Liver (tissue), 9 donors: ENCODE data around the gene SMYD1. TPM values are rescaled to one million over a fixed set of nuclear protein-coding genes. Genes with fewer than 3 reads are reported as not detected.

Experiments used
- DNase-seq: peaks from one replicate; pipeline ENCODE4 v3.0.0-alpha.2; 2017; ENCODE audit warnings: low spot score
- H3K27ac ChIP-seq, 2 donors: one replicate each; pipeline ENCODE4 v1.7.0; 2013; ENCODE audit warnings: inconsistent platforms in 2 of 2, low read length in 2 of 2, control low read depth in 1 of 2, low read depth in 1 of 2, mild to moderate bottlenecking in 1 of 2
- H3K27me3 ChIP-seq, 4 donors: one replicate each; pipeline versions ENCODE4 v1.6.1 to v1.7.0; 2013; ENCODE audit warnings: low read length in 3 of 4, inconsistent platforms in 1 of 4, mild to moderate bottlenecking in 1 of 4, moderate library complexity in 1 of 4; ENCODE audit not compliant: control insufficient read depth in 4 of 4, insufficient read depth in 4 of 4
- H3K36me3 ChIP-seq, 4 donors: one replicate each; pipeline versions ENCODE4 v1.6.1 to v1.7.0; 2013; ENCODE audit warnings: low read length in 3 of 4, mild to moderate bottlenecking in 3 of 4, low read depth in 1 of 4, moderate library complexity in 1 of 4; ENCODE audit not compliant: control insufficient read depth in 4 of 4, insufficient read depth in 3 of 4
- H3K4me1 ChIP-seq, 4 donors: one replicate each; pipeline versions ENCODE4 v1.6.1 to v1.7.0; 2013; ENCODE audit warnings: low read length in 3 of 4, mild to moderate bottlenecking in 3 of 4, moderate library complexity in 1 of 4; ENCODE audit not compliant: control insufficient read depth in 4 of 4, insufficient read depth in 4 of 4
- H3K4me3 ChIP-seq, 3 donors: one replicate each; pipeline versions ENCODE4 v1.6.1 to v1.7.0; 2013; ENCODE audit warnings: low read length in 3 of 3, control low read depth in 1 of 3, low read depth in 1 of 3, mild to moderate bottlenecking in 1 of 3
- H3K9ac ChIP-seq, 2 donors: one replicate each; pipeline ENCODE4 v1.7.0; 2013; ENCODE audit warnings: low read length in 2 of 2, mild to moderate bottlenecking in 2 of 2, moderate library complexity in 2 of 2, control low read depth in 1 of 2, low read depth in 1 of 2
- H3K9me3 ChIP-seq, 4 donors: one replicate each; pipeline versions ENCODE4 v1.6.1 to v1.7.0; 2013; ENCODE audit warnings: low read length in 3 of 4; ENCODE audit not compliant: control insufficient read depth in 4 of 4
- ATF3 ChIP-seq: IDR thresholded peaks from 2 replicates; pipeline ENCODE4 v1.6.1; 2016; ENCODE audit warnings: antibody characterized with exemption
- CTCF ChIP-seq: fragments of 150-350 bp; IDR thresholded peaks from 2 replicates; pipeline ENCODE4 v1.5.1; 2017; ENCODE audit warnings: improper control_type of control experiment, low read depth, low read length; ENCODE audit not compliant: missing input control
- EGR1 ChIP-seq, 2 donors: IDR thresholded peaks; 2 replicates each; pipeline ENCODE4 v1.6.1; 2016 to 2018; ENCODE audit warnings: antibody characterized with exemption in 2 of 2, low read depth in 2 of 2
- FOXA1 ChIP-seq: IDR thresholded peaks from 2 replicates; pipeline ENCODE4 v1.6.1; 2016; ENCODE audit warnings: antibody characterized with exemption
- FOXA2 ChIP-seq: IDR thresholded peaks from 2 replicates; pipeline ENCODE4 v1.6.1; 2016; ENCODE audit warnings: antibody characterized with exemption
- GABPA ChIP-seq, 2 donors: IDR thresholded peaks in 1 of 2; conservative IDR thresholded peaks in 1 of 2; 2 replicates each; pipeline ENCODE4 v1.6.1; 2016; ENCODE audit warnings: antibody characterized with exemption in 2 of 2, mild to moderate bottlenecking in 1 of 2, moderate library complexity in 1 of 2
- HNF4A ChIP-seq, 2 donors: conservative IDR thresholded peaks; 2 replicates each; pipeline ENCODE4 v1.6.1; 2016; ENCODE audit warnings: antibody characterized with exemption in 2 of 2, mild to moderate bottlenecking in 2 of 2
- HNF4G ChIP-seq: IDR thresholded peaks from 2 replicates; pipeline ENCODE4 v1.6.1; 2016; ENCODE audit warnings: antibody characterized with exemption
- JUND ChIP-seq, 2 donors: IDR thresholded peaks; 2 replicates each; pipeline ENCODE4 v1.6.1; 2016; ENCODE audit warnings: antibody characterized with exemption in 2 of 2
- NR2F2 ChIP-seq: IDR thresholded peaks from 2 replicates; pipeline ENCODE4 v1.6.1; 2016; ENCODE audit warnings: antibody characterized with exemption
- REST ChIP-seq: IDR thresholded peaks from 2 replicates; pipeline ENCODE4 v1.6.1; 2016; ENCODE audit warnings: antibody characterized with exemption, mild to moderate bottlenecking
- RXRA ChIP-seq, 2 donors: IDR thresholded peaks; 2 replicates each; pipeline ENCODE4 v1.6.1; 2017 to 2018; ENCODE audit warnings: antibody characterized with exemption in 2 of 2, mild to moderate bottlenecking in 1 of 2
- SP1 ChIP-seq: IDR thresholded peaks from 2 replicates; pipeline ENCODE4 v1.6.1; 2018; ENCODE audit warnings: antibody characterized with exemption, mild to moderate bottlenecking
- YY1 ChIP-seq: IDR thresholded peaks from 2 replicates; pipeline ENCODE4 v1.6.1; 2016; ENCODE audit warnings: antibody characterized with exemption, mild to moderate bottlenecking
- ZBTB33 ChIP-seq: IDR thresholded peaks from 2 replicates; pipeline ENCODE4 v1.6.1; 2016; ENCODE audit warnings: antibody characterized with exemption
- WGBS: extraction: QIAGEN DNeasy Blood & Tissue Kit; methylation state at CpG from one replicate; pipeline ENCODE4 v1.1.7; 2013; 5-methylcytosine and 5-hydroxymethylcytosine counted together
- polyA plus RNA-seq, 2 donors: library from polyadenylated mRNA; stranded (reverse) in 1 of 2; unstranded in 1 of 2; fragments of 200-250 nt in 1 of 2; fragments of >200 nt in 1 of 2; fragmentation: Nextera tagmentation in 1 of 2; extraction: Ambion mirVana in 1 of 2; gene quantifications; one replicate each; pipeline versions ENCODE4 v1.2.1 to v1.2.3, GENCODE V29; 2013 to 2015
- total RNA-seq, 2 donors: library from RNA; depleted of rRNA; stranded (reverse); fragments of >200 nt; gene quantifications; one replicate each; pipeline ENCODE4 v1.2.3, GENCODE V29; 2014
- donor health status: healthy.
- donor health status: healthy.
- donor health status: healthy.
- donor health status: healthy.
- donor health status: healthy.

Gene SMYD1
- total and polyA plus RNA-seq, 4 donors, result not detected

GRCh38 chr2:88098558-88098900 is 30.9 kb downstream of the SMYD1 start:
- H3K36me3 ChIP-seq, result no peaks in the 10 kb centered on the region
- no peak overlapping the region for H3K4me3 ChIP-seq
- TF ChIP-seq ATF3 (no peak), HNF4A (conservative IDR thresholded peaks at IDR 0.05) (no peak), SP1 (no peak), REST (no peak), FOXA1 (no peak), CTCF (no peak), HNF4G (no peak), EGR1 (IDR thresholded peaks at IDR 0.05; ENCODE audit: low read depth in 2 of 2) (no peak), ZBTB33 (no peak), GABPA (IDR thresholded peaks at IDR 0.05 in 1 of 2, conservative IDR thresholded peaks at IDR 0.05 in 1 of 2) (no peak), JUND (IDR thresholded peaks at IDR 0.05) (no peak), RXRA (IDR thresholded peaks at IDR 0.05) (no peak), FOXA2 (no peak), NR2F2 (no peak)
- peaks cover 0 to 13% (median 12%) of the 10 kb centered on the region in 4 donors for H3K4me1 ChIP-seq
- no peaks in the 10 kb centered on the region for H3K27me3 ChIP-seq
- DNase-seq, result no peak
- no peak overlapping the region for H3K27ac ChIP-seq
- H3K9ac ChIP-seq, result no peak overlapping the region
- H3K9me3 ChIP-seq, result no peaks in the 10 kb centered on the region

GRCh38 chr2:88099798-88100488 is 32.3 kb downstream of the SMYD1 start:
- no peak overlapping the region for H3K9ac ChIP-seq
- no peak for DNase-seq
- 58% methylated on average over 5 of the region's 5 CpGs for WGBS
- H3K27me3 ChIP-seq, result no peaks in the 10 kb centered on the region
- H3K36me3 ChIP-seq, result no peaks in the 10 kb centered on the region
- H3K27ac ChIP-seq, result no peak overlapping the region
- H3K9me3 ChIP-seq, result no peaks in the 10 kb centered on the region
- H3K4me1 ChIP-seq, result peaks cover 0 to 13% (median 12%) of the 10 kb centered on the region in 4 donors
- TF ChIP-seq JUND (IDR thresholded peaks at IDR 0.05) (peak; percentile 4 to 23), SP1 (no peak), ATF3 (peak; percentile 10), YY1 (no peak)
- no peak overlapping the region for H3K4me3 ChIP-seq
